HepG2 (cell line): Measurements from ENCODE around the gene DDAH2. TPM values are rescaled to one million over a fixed set of nuclear protein-coding genes. Genes with fewer than 3 reads are reported as not detected.

Source experiments
- ATAC-seq: fragments of 200-7000 bp; cut with Tn5 transposase; 3 replicates; pipeline ENCODE4 v1.9.1; 2020; ENCODE audit warnings: mild to moderate bottlenecking, moderate library complexity
- BruUV-seq: library from RNA; stranded (reverse); fragments of 400-500 nt; replicated peaks from 2 replicates; lab custom pipeline; 2021; lab: Mats Ljungman, UMichigan
- CTCF ChIA-PET: fragments of 300-600 bp; formaldehyde crosslinking; extraction: SDS; loops from one replicate; lab custom pipeline; 2021; ENCODE audit warnings: low total read pairs, inconsistent platforms, low intra/inter-chr PET ratio; lab: Yijun Ruan, JAX
- POLR2A ChIA-PET: fragments of 350-600 bp; sonication (Branson Sonifier 250); formaldehyde crosslinking; loops from one replicate; lab custom pipeline; 2020; ENCODE audit warnings: antibody characterized with exemption, inconsistent platforms; lab: Yijun Ruan, JAX
- DNase-seq: peaks from one replicate; pipeline ENCODE4 v3.0.0-alpha.2; 2015; ENCODE audit warnings: low spot score
- FAIRE-seq: peaks from 3 replicates; lab custom pipeline; 2011; peaks lifted over from hg19 to GRCh38; lab: Jason Lieb, UNC
- H2AFZ ChIP-seq: one replicate; pipeline ENCODE4 v1.6.1; 2011; ENCODE audit warnings: low read length, inconsistent platforms
- H3K27ac ChIP-seq: fragments of 300-600 bp; 3 replicates; pipeline ENCODE4 v1.8.0; 2011; ENCODE audit warnings: mixed run types, mild to moderate bottlenecking, mixed read lengths, low read length, inconsistent platforms; ENCODE audit not compliant: insufficient read depth; ENCODE audit errors: extremely low read length
- H3K27me3 ChIP-seq, 2 experiments: fragments of 200-600 bp in 1 of 2; 2 replicates in 1 of 2; 3 replicates in 1 of 2; pipeline versions ENCODE4 v1.6.0 to v1.8.0; 2011; ENCODE audit warnings: low read length in 2 of 2, mild to moderate bottlenecking in 2 of 2, moderate library complexity in 2 of 2, inconsistent platforms in 1 of 2; ENCODE audit not compliant: insufficient read depth in 2 of 2, control insufficient read depth in 1 of 2
- H3K36me3 ChIP-seq, 2 experiments: fragments of 200-600 bp in 1 of 2; replicated peaks in 1 of 2; 2 replicates in 1 of 2; 3 replicates in 1 of 2; pipeline versions ENCODE4 v1.5.1 to v1.8.0; 2011; ENCODE audit warnings: low read length in 2 of 2, inconsistent platforms in 1 of 2; ENCODE audit not compliant: insufficient read depth in 2 of 2, control insufficient read depth in 1 of 2
- H3K4me1 ChIP-seq: 2 replicates; pipeline ENCODE4 v1.5.1; 2012; ENCODE audit warnings: low read length, inconsistent platforms; ENCODE audit not compliant: insufficient read depth
- H3K4me2 ChIP-seq: 2 replicates; pipeline ENCODE4 v1.6.0; 2011; ENCODE audit warnings: low read depth, low read length, inconsistent platforms
- H3K4me3 ChIP-seq, 3 experiments: fragments of 200-600 bp in 1 of 3; sonication (generic), shearing (Covaris generic) in 1 of 3; replicated peaks in 1 of 3; 2 replicates each; pipeline ENCODE4 v1.5.1; 2011 to 2016; ENCODE audit warnings: low read length in 3 of 3, inconsistent platforms in 2 of 3, low read depth in 2 of 3, mild to moderate bottlenecking in 2 of 3, control low read depth in 1 of 3, mixed read lengths in 1 of 3; ENCODE audit not compliant: insufficient read depth in 1 of 3
- H3K79me2 ChIP-seq: one replicate; pipeline ENCODE4 v1.6.1; 2011; ENCODE audit warnings: low read length, inconsistent platforms; ENCODE audit not compliant: insufficient read depth
- H3K9ac ChIP-seq: 2 replicates; pipeline ENCODE4 v1.6.0; 2011; ENCODE audit warnings: mild to moderate bottlenecking, low read depth, low read length, inconsistent platforms; ENCODE audit not compliant: insufficient read depth
- H3K9me3 ChIP-seq: 2 replicates; pipeline ENCODE4 v1.5.1; 2012; ENCODE audit warnings: mild to moderate bottlenecking, low read length
- H4K20me1 ChIP-seq: 2 replicates; pipeline ENCODE4 v1.6.0; 2011; ENCODE audit warnings: inconsistent platforms, mild to moderate bottlenecking, low read length, moderate library complexity; ENCODE audit not compliant: insufficient read depth
- GFI1 ChIP-seq: sonication (generic); formaldehyde crosslinking; IDR thresholded peaks from 2 replicates; pipeline ENCODE4 v1.5.0; 2020; ENCODE audit warnings: missing genetic modification reagents, mild to moderate bottlenecking, borderline replicate concordance
- PLRG1 ChIP-seq: fragments of 450-650 bp; conservative IDR thresholded peaks from 2 replicates; pipeline ENCODE4 v1.6.1; 2016
- ZNF101 ChIP-seq: sonication (generic); formaldehyde crosslinking; IDR thresholded peaks from 2 replicates; pipeline ENCODE4 v1.4.0; 2020; ENCODE audit warnings: mild to moderate bottlenecking, low read depth, missing genetic modification reagents, borderline replicate concordance
- ZNF264 ChIP-seq: sonication (generic); formaldehyde crosslinking; IDR thresholded peaks from 2 replicates; pipeline ENCODE4 v1.4.0; 2020; ENCODE audit warnings: missing genetic modification reagents
- ZNF687 ChIP-seq: sonication (generic); formaldehyde crosslinking; IDR thresholded peaks from 2 replicates; pipeline ENCODE4 v1.5.1; 2020; ENCODE audit warnings: mild to moderate bottlenecking, missing genetic modification reagents, moderate library complexity
- WGBS: methylation state at CpG from one replicate; pipeline ENCODE4 v1.1.6; 2017; ENCODE audit warnings: low lambda C conversion rate; 5-methylcytosine and 5-hydroxymethylcytosine counted together
- in situ Hi-C: cut with HindIII; loops from 2 replicates; pipeline ENCODE4 v1.10.0; 2017; ENCODE audit warnings: low pct_unique_long_range_greater_than_20kb; ENCODE audit not compliant: extremely low pct_ligation_motif_present
- intact Hi-C: fragments of 100-400 bp; cut with micrococcal nuclease; formaldehyde crosslinking; loops from one replicate; pipeline ENCODE4 v1.10.0; 2022; ENCODE audit not compliant: unreplicated experiment
- polyA plus RNA-seq, 8 experiments: library from polyadenylated mRNA; depleted of rRNA in 3 of 8; stranded (reverse) in 7 of 8; unstranded in 1 of 8; fragments of >200 nt; fragmentation: Illumina TruSeq in 4 of 8; extraction: Trizol in 4 of 8; gene quantifications; 2 replicates each; pipeline versions ENCODE4 v1.2.1 to v1.2.3, GENCODE V29; 2011 to 2016; ENCODE audit warnings: low read depth in 4 of 8, missing spikeins in 1 of 8, mixed read lengths in 1 of 8; ENCODE audit not compliant: insufficient read depth in 1 of 8
- total RNA-seq, 5 experiments: library from RNA; depleted of rRNA; stranded (reverse); fragments of >200 nt; fragmentation: Illumina TruSeq; extraction: Trizol; gene quantifications; 2 replicates each; pipeline ENCODE4 v1.2.3, GENCODE V29; 2016; ENCODE audit warnings: low read depth in 1 of 5

The DDAH2 gene
- total and polyA plus RNA-seq, 2 of the 13 experiments (the other 11 are each of a cell fraction or from before 2014, with no cell fraction given), result 16.4 to 21.1 TPM

GRCh38 chr6:31719001-31719400 lies 10.1 kb downstream of the DDAH2 start:
- TF ChIP-seq ZNF101 (no peak), PLRG1 (no peak), ZNF264 (CRISPR knock-in tag) (no peak), ZNF687 (CRISPR knock-in tag) (peak; percentile 18; the same call in 1 of the 2 replicates), GFI1 (no peak)
- ChIA-PET POLR2A (no interaction called here), CTCF (no interaction called here)
- Histone ChIP-seq H3K36me3 (no peaks in the 10 kb centered on the region), H3K79me2 (no peaks in the 10 kb centered on the region), H4K20me1 (no peaks in the 10 kb centered on the region), H3K9ac (no peak overlapping the region), H2AFZ (no peak overlapping the region), H3K27ac (no peak overlapping the region), H3K4me3 (no peak overlapping the region), H3K27me3 (peaks cover 5 to 47% of the 10 kb centered on the region in 2 experiments; a peak in 4 of 5 replicates), H3K4me1 (peaks cover 15% of the 10 kb centered on the region), H3K4me2 (no peak overlapping the region), H3K9me3 (no peaks in the 10 kb centered on the region)
- intact Hi-C loops (loop anchor here (5.0 kb wide), 1 partner anchor 37 kb away; the partner anchor contains the start of gene LY6G5C), in situ Hi-C loops (no loop called here)
- no peak for DNase-seq
- BruUV-seq, result no TSS peak
- no peak for FAIRE-seq
- ATAC-seq, result no peak
- 40% methylated on average over 5 of the region's 6 CpGs for WGBS
